ENCODE measurements around the gene FRRS1L.

DNA sequence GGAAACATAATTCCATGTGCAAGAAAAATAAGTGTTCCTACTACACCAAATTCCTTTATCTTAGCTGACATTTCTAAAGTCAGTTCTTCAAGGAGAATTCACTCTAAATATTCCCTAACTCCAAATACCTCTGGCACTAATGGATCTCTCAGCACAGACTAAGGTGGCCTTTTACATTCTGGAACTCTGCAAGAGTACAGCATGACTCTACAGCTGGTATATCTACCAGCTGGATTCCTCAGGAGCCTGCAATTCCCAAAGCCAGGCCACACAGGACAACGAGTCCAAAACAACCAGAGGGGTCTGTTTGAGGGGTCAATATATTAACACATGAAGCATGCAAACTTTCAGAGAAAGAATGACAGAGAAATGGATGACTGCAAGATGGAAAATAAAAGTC, 74.5 kb downstream of the FRRS1L start:
- TF ChIP-seq, protein P1, sequence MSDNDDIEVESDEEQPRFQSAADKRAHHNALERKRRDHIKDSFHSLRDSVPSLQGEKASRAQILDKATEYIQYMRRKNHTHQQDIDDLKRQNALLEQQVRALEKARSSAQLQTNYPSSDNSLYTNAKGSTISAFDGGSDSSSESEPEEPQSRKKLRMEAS (IDR thresholded peaks at IDR 0.05), result no peak
- TF ChIP-seq CEBPB (IDR thresholded peaks at IDR 0.05) (no peak), TEAD4 (IDR thresholded peaks at IDR 0.05) (no peak), FOXM1 (IDR thresholded peaks at IDR 0.05; ENCODE audit: borderline replicate concordance, low read depth) (no peak), CREB1 (IDR thresholded peaks at IDR 0.05; ENCODE audit: low read depth) (no peak), YY1 (IDR thresholded peaks at IDR 0.05; ENCODE audit: low read depth) (no peak), NFIC (IDR thresholded peaks at IDR 0.05) (no peak), EP300 (IDR thresholded peaks at IDR 0.05; ENCODE audit: borderline replicate concordance) (no peak), ZBTB7A (IDR thresholded peaks at IDR 0.05; ENCODE audit: low read depth) (no peak), TAF1 (IDR thresholded peaks at IDR 0.05; ENCODE audit: low read depth) (no peak), RAD21 (IDR thresholded peaks at IDR 0.05; ENCODE audit: low read depth) (no peak), TCF12 (IDR thresholded peaks at IDR 0.05; ENCODE audit: low read depth) (no peak)
- TF ChIP-seq, protein P2, sequence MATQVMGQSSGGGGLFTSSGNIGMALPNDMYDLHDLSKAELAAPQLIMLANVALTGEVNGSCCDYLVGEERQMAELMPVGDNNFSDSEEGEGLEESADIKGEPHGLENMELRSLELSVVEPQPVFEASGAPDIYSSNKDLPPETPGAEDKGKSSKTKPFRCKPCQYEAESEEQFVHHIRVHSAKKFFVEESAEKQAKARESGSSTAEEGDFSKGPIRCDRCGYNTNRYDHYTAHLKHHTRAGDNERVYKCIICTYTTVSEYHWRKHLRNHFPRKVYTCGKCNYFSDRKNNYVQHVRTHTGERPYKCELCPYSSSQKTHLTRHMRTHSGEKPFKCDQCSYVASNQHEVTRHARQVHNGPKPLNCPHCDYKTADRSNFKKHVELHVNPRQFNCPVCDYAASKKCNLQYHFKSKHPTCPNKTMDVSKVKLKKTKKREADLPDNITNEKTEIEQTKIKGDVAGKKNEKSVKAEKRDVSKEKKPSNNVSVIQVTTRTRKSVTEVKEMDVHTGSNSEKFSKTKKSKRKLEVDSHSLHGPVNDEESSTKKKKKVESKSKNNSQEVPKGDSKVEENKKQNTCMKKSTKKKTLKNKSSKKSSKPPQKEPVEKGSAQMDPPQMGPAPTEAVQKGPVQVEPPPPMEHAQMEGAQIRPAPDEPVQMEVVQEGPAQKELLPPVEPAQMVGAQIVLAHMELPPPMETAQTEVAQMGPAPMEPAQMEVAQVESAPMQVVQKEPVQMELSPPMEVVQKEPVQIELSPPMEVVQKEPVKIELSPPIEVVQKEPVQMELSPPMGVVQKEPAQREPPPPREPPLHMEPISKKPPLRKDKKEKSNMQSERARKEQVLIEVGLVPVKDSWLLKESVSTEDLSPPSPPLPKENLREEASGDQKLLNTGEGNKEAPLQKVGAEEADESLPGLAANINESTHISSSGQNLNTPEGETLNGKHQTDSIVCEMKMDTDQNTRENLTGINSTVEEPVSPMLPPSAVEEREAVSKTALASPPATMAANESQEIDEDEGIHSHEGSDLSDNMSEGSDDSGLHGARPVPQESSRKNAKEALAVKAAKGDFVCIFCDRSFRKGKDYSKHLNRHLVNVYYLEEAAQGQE (IDR thresholded peaks at IDR 0.05; ENCODE audit: low read depth), result no peak

Measured in Ishikawa (cell line).